Measurements from ENCODE around the gene CDKN2AIP. TPM values are rescaled to one million over a fixed set of nuclear protein-coding genes. Genes with fewer than 3 reads are reported as not detected.

CDKN2AIP gene, protein sequence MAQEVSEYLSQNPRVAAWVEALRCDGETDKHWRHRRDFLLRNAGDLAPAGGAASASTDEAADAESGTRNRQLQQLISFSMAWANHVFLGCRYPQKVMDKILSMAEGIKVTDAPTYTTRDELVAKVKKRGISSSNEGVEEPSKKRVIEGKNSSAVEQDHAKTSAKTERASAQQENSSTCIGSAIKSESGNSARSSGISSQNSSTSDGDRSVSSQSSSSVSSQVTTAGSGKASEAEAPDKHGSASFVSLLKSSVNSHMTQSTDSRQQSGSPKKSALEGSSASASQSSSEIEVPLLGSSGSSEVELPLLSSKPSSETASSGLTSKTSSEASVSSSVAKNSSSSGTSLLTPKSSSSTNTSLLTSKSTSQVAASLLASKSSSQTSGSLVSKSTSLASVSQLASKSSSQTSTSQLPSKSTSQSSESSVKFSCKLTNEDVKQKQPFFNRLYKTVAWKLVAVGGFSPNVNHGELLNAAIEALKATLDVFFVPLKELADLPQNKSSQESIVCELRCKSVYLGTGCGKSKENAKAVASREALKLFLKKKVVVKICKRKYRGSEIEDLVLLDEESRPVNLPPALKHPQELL
- total RNA-seq (2021): 23.0 and 24.0 TPM in 2 replicates
- long read RNA-seq, transcript CDKN2AIP-203 (3 exons, 2,721 nt): major isoform, 100 of 213 reads
- long read RNA-seq, transcript CDKN2AIP-201 (3 exons, 2,646 nt): minor isoform, 96 of 213 reads
- long read RNA-seq, partial matches to known transcripts: 1 of 213 reads
- long read RNA-seq, other reads (novel, unspliced or antisense): 9 of 213 reads

DNA sequence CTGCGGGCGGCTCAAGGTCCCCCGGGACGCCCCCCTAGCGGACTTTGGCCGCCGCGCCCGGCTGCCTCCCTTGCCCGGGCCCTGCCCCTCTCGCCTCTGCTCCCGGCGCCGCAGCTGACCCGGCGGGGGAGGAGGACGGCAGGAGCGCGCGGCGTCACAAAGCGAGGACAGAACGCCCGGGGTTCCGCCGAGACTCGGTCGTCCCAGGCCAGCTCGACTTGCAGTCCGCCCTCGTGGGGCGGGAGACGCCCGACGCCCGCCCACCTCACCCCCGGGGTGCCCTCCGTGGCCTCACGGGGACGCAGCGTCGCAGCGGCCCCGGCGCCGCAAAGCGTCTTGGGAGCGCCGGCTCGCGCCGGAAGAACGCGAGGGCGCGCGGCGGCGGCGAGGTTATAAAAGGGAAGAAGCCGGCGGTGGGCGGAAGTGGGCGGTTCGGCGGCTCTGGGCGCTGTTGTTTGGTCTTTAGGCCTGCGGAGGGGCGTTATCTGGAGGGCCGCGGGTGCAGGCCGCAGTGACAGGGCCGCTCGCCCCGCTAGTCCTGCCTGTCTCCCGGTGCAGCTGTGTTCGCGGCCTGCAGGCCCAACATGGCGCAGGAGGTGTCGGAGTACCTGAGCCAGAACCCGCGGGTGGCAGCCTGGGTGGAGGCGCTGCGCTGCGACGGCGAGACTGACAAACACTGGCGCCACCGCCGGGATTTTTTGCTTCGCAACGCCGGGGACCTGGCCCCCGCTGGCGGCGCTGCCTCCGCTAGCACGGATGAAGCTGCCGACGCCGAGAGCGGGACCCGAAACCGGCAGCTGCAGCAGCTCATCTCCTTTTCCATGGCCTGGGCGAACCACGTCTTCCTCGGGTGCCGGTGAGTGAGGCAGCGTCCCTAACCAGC lies at the start of gene CDKN2AIP:
Gene CDKN2AIP, plus strand, starts transcription at position 423 of the 883 bp plus-strand sequence. Its CDS starts 162 bp downstream, at position 585.
- H3K9me3 Mint-ChIP-seq: peaks cover 0 to 2% of the 10 kb centered on the region in 2 experiments; a peak in 2 of 5 replicates
- no peak within 1 kb of the TSS for H2AFZ ChIP-seq (ENCODE audit: low read length)

More for the DNA sequence above, at the start of gene CDKN2AIP:
- Histone ChIP-seq H3K9ac (ENCODE audit: extremely low read depth, insufficient read length, low read length) (peak within 1 kb of the TSS; percentile 96), H3K14ac (ENCODE audit: insufficient read depth, low read length) (peak within 1 kb of the TSS; percentile 99), H3T11ph (ENCODE audit: low read length) (no peak within 1 kb of the TSS), H3K27me3 (ENCODE audit: insufficient read depth, low read length) (no peaks in the 10 kb centered on the region), H2BK20ac (ENCODE audit: low read depth, low read length, poor library complexity, severe bottlenecking) (no peak within 1 kb of the TSS), H4K20me1 (ENCODE audit: control insufficient read depth, insufficient read depth, insufficient read length) (no peaks in the 10 kb centered on the region), H3K23me2 (ENCODE audit: insufficient read length, low read depth, low read length, poor library complexity, severe bottlenecking) (peaks cover 14% of the 10 kb centered on the region), H3K4me1 (ENCODE audit: insufficient read depth, low read length) (no peaks in the 10 kb centered on the region), H3K79me2 (ENCODE audit: insufficient read depth, low read length) (peaks cover 3% of the 10 kb centered on the region; the same call in 1 of the 2 replicates), H4K5ac (ENCODE audit: insufficient read length, low read depth, low read length) (peak within 1 kb of the TSS; percentile 82), H3K18ac (ENCODE audit: insufficient read length, low read depth, low read length) (peak within 1 kb of the TSS; percentile 97), H3K4me2 (ENCODE audit: insufficient read depth, insufficient read length, low read length) (peak within 1 kb of the TSS; percentile 89), H4K8ac (replicated peaks; ENCODE audit: insufficient read length, low read depth, low read length) (peak within 1 kb of the TSS; percentile 62), H2BK15ac (ENCODE audit: low read depth, low read length) (peak within 1 kb of the TSS; percentile 41; the same call in 1 of the 2 replicates), H3K56ac (ENCODE audit: insufficient read length, low read depth, low read length) (peak within 1 kb of the TSS; percentile 83), H2BK5ac (ENCODE audit: insufficient read length, low read length) (peak within 1 kb of the TSS; percentile 75), H4K91ac (ENCODE audit: insufficient read length, low read depth, low read length) (no peak within 1 kb of the TSS), H3K79me1 (ENCODE audit: insufficient read depth, low read depth, low read length, poor library complexity, severe bottlenecking) (no peaks in the 10 kb centered on the region), H3K4ac (ENCODE audit: low read depth, low read length) (peak within 1 kb of the TSS; percentile 74), H2BK120ac (ENCODE audit: low read depth, low read length, poor library complexity, severe bottlenecking) (no peak within 1 kb of the TSS), H2AK5ac (ENCODE audit: insufficient read length, low read length) (no peak within 1 kb of the TSS), H3K27ac (ENCODE audit: insufficient read length, low read depth, low read length) (peak within 1 kb of the TSS; percentile 97), H2BK12ac (ENCODE audit: insufficient read length, low read depth, low read length) (no peak within 1 kb of the TSS), H3K23ac (ENCODE audit: insufficient read length, low read depth, low read length) (no peak within 1 kb of the TSS), H3K9me3 (ENCODE audit: control insufficient read depth, low read depth, low read length) (no peaks in the 10 kb centered on the region)
- peaks cover 20 to 23% of the 10 kb centered on the region in 2 experiments for H3K4me1 Mint-ChIP-seq
- WGBS (ENCODE audit: extremely low coverage, insufficient read length, low lambda C conversion rate): no CpG with 5 or more reads among the region's 109 CpGs
- peak within 1 kb of the TSS; percentile 97 to 99 (median 97) for H3K27ac Mint-ChIP-seq
- H3K36me3 Mint-ChIP-seq (ENCODE audit: insufficient read depth in 1 of 3, low read depth in 3 of 3): peaks cover 24 to 37% (median 36%) of the 10 kb centered on the region in 3 experiments
- peak; percentile 94 for DNase-seq
- peak within 1 kb of the TSS; percentile 97 to 99 for H3K4me3 Mint-ChIP-seq
- no peaks in the 10 kb centered on the region for H3K27me3 Mint-ChIP-seq (ENCODE audit: low read depth)
- TF ChIP-seq, protein P1, sequence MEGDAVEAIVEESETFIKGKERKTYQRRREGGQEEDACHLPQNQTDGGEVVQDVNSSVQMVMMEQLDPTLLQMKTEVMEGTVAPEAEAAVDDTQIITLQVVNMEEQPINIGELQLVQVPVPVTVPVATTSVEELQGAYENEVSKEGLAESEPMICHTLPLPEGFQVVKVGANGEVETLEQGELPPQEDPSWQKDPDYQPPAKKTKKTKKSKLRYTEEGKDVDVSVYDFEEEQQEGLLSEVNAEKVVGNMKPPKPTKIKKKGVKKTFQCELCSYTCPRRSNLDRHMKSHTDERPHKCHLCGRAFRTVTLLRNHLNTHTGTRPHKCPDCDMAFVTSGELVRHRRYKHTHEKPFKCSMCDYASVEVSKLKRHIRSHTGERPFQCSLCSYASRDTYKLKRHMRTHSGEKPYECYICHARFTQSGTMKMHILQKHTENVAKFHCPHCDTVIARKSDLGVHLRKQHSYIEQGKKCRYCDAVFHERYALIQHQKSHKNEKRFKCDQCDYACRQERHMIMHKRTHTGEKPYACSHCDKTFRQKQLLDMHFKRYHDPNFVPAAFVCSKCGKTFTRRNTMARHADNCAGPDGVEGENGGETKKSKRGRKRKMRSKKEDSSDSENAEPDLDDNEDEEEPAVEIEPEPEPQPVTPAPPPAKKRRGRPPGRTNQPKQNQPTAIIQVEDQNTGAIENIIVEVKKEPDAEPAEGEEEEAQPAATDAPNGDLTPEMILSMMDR (conservative IDR thresholded peaks at IDR 0.05): no peak; the same call in 1 of the 3 replicates

All from H9 (cell line).